GM21528 (cell line): ENCODE data around the gene IQSEC3.
A peak's percentile ranks its signal among the peaks of the same experiment; 100 is the strongest.
"Not testable (repeated sequence)": the region's sequence is repeated elsewhere in the genome, so short reads cannot be mapped to it uniquely, and the experiment has no call there.

Experiments
- ATAC-seq: cut with Tn5 transposase; IDR thresholded peaks from one replicate; pipeline ENCODE4 v1.9.1; 2021; ENCODE audit warnings: mild to moderate bottlenecking, moderate library complexity; ENCODE audit not compliant: unreplicated experiment, low FRiP score

Gene IQSEC3

GRCh38 chr12:51962-52361, 14.6 kb upstream of the IQSEC3 start:
- not testable (repeated sequence) for ATAC-seq

DNA sequence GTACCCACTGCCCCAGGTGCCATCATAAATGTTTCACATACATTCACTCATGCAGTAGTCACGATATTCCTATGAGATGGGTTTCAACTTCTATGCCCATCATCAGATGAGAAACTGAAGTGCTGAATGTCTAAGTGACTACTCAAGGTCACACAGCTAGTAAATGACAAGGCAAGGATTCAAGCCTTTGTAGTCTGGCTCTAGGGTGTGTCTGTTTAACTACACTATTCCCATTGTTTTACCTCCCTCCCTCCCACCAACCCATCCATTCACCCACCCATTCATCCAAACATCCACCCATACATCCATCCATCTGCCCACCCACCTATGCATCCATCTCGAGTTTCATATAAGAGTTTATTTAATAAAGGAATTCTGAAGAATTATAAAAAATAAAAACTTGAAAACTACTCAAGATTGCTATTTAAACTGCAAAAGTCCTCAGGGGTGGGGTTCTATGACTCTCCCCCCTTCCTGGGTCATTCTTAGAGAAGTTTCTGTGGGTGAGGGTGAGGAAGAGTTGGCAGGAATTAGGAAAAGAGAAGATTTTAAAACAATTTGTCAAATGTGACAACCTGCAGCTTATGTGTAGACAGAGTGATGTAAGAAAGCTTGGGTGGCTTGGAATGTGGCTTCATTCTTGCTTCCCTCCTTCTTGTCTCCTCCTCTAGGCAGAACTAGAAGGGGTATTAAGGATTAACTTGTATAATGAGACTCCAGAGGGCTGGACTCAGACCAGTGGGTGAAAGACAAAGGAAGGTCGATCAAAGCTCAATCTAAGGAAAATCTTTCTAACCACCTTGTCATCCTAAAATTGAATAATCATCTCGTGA, 13.4 kb upstream of the IQSEC3 start:
- ATAC-seq, result not testable (repeated sequence)

GRCh38 chr12:53735-54730, 12.5 kb upstream of the IQSEC3 start:
- no peak for ATAC-seq

GRCh38 chr12:54750-55535, 11.6 kb upstream of the IQSEC3 start:
- no peak for ATAC-seq

GRCh38 chr12:56683-57346, 9.8 kb upstream of the IQSEC3 start:
- ATAC-seq, result no peak

DNA sequence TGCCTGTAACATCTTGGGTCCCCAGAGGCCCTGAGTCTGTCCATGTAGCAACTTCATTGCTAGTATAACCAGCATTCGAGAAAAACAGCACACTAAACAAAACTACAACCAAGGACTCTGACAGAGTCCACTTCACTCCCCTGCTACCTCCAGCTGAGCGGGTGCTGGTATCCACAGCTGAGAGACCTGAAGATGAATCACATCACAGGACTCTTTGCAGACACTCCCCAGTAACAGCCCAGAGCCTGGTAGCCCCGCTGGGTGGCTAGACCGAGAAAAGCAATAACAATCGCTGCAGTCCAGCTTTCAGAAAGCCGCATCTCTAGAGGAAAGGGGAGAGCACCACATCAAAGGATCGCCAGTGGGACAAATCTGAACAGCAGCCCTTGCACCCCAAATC, 9.0 kb upstream of the IQSEC3 start:
- no peak for ATAC-seq

- no peak for ATAC-seq
Observed at GRCh38 chr12:58832-59231, 7.7 kb upstream of the IQSEC3 start.

DNA sequence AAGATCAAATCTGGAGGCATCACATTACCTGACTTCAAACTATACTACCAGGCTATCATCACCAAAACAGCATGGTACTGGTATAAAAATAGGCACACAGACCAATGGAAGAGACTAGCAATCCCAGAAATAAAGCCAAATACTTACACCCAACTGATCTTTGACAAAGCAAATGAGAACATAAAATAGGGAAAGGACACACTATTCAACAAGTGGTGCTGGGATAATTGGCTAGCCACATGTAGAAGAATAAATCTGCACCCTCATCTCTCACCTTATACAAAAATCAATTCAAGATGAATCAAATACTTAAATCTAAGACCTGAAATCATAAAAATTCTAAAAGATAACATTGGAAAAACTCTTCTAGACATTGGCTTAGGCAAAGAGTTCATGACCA, 4.7 kb upstream of the IQSEC3 start:
- not testable (repeated sequence) for ATAC-seq

- ATAC-seq, result not testable (repeated sequence)
Observed at GRCh38 chr12:65491-66063, 990 bp upstream of the IQSEC3 start.

DNA sequence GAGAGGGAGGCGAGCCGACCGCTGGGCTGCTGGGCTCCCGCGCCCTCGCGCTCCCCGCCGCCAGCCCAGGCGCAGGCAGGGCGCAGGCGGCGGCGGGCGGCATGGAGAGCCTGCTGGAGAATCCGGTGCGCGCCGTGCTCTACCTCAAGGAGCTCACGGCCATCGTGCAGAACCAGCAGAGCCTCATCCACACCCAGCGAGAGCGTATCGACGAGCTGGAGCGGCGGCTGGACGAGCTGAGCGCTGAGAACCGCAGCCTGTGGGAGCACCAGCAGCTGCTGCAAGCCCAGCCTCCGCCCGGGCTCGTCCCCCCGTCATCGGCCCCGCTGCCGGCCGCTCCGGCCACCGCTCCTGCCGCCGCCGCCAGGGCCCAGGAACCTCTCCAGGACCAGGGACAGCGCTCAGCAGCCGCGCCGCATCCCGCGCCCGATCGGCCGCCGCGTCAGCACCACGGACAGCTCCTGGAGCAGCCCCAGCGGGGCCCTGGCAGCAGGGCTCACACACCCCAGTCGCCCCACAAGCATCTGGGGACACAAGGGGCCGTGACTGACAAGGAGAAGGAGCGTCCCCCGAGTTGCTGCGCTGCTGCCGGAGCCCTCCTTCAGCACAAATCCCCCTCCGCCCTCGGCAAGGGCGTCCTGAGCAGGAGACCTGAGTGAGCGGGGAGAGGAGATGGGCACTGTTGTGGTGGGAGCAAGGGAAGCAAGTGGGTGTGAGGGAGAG, 376 bp downstream of the IQSEC3 start:
- ATAC-seq, result peak; percentile 52

DNA sequence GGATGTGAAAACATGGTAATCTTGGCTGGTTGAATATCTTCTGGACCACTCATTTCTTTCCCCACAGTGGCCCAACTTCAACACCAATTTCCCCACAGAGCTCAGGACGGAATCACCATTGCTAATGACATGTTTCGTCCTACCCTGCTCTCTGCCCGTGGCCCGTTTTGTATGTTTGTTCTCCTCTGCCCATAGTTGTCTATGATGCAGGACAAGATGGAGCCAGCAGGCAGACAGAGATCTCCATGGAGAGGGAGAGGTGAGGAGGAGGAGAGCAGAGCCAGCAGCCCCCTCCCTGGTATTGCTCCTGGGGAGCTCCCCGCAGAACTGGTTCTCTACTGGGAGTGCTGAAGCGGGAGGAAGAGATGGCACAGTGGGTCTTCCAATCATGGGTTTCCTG, 3.1 kb downstream of the IQSEC3 start:
- ATAC-seq, result not testable (repeated sequence)

GRCh38 chr12:70541-70940, 4.0 kb downstream of the IQSEC3 start:
- ATAC-seq, result not testable (repeated sequence)

DNA sequence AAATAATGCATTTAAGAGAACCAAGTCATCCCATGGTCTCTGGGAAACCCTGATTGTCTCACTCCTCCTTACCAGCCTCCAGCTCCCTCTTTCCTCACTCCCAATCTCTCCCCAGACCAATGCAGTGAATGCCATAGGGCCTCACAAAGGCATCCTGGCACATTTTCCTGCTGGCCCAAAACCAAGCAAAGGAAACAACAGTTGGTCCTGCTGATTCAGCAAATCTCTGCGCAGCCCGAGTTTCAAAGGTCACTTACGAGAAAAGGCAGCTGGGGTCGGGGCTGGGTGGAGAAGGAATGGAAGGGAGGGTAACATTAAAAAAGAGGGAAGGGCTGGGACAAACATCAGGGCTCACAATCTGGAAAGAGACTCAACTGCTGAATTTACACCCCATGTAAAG, 5.5 kb downstream of the IQSEC3 start:
- not testable (repeated sequence) for ATAC-seq

DNA sequence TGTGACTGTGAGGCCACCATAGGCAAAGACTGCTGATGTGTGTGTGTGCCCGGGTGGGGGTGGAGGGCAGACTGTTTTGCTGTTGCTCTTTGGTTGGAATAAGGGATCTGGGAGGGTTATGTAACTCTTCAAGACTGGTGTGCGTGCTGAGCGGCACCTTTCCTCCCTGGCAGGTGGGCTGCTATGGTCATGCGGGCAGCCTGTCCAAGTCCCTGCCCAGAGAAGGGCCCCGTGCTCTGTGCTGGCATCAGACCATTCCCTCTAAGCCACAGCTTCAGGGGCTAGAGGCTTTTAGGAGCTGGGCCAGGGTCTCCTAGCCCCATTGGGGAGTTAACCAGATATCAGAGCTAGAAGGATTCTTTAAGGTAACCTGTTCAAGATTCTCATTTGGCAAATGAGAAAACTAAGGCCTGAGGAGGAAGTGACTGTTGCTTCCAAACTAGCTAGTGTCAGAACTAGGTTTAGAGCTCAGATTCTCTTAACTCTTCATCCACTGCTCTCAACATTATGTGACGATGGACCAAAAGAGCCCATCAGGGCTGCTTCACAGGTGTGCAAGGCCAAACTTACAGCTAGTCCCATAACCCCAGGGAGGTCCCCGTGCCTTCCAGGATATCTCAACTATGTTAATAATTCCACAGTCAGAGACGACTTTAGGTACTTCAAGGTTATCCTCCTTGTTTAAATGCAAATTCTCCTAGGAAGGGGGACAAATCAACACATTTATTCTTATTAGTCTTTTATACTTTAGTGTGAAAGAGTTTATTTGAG, 8.0 kb downstream of the IQSEC3 start:
- ATAC-seq, result not testable (repeated sequence)

DNA sequence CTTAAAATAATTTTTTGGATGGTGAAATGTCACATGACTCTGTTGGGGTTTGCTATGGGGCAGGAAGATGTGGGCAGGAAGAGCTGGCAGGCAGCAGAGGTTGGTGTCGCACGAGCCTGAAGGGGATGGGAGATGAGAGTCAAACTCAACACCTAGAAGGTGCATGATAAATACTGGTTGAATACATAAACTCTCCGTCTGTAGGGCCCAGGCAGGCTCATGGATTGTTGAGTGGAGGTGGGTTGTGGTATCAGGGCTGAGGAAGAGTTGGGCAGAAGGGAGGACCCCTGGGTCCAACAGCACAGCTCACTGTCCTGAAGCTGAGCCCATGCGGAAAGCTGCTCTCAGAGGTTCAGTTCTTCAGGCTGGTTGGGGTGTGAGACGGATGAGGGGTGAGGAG, 9.0 kb downstream of the IQSEC3 start:
- ATAC-seq, result not testable (repeated sequence)

DNA sequence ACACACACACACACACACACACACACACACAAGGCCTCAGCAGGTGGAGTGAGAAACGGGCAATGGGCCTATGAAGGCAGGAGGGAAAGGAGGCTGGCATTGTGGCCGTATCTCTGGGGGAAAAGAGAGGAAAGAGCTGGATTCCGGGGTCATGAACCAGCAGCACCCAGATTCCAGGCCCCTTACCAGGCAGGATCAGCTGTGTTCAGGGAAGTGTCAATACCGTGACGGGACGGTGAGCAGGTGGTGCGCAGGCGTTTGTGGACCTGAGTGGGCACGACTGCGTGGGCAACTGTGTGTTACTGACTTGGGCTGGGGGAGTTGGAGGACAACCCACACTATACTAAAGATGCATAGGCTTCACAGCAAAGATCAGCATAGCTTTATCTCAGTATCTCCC, 9.5 kb downstream of the IQSEC3 start:
- ATAC-seq, result not testable (repeated sequence)

- ATAC-seq, result not testable (repeated sequence)
Observed at GRCh38 chr12:76551-76950, 10.0 kb downstream of the IQSEC3 start.

- not testable (repeated sequence) for ATAC-seq
Observed at GRCh38 chr12:77101-77719, 10.6 kb downstream of the IQSEC3 start.
